Cardiac muscle cell (in vitro differentiated cells and primary cell): ENCODE data around the gene SPO11. TPM values are rescaled to one million over a fixed set of nuclear protein-coding genes. Genes with fewer than 3 reads are reported as not detected.

Source experiments
- DNase-seq, 2 donors: peaks; one replicate each; pipeline versions ENCODE4 v3.0.0 to v3.0.0-alpha.2; 2010 to 2017; ENCODE audit warnings: low read depth in 1 of 2, low spot score in 1 of 2
- H3K27ac ChIP-seq: fragments of 200-600 bp; sonication (generic); 2 replicates; pipeline ENCODE4 v1.5.1; 2016
- H3K27me3 ChIP-seq: fragments of 200-600 bp; sonication (generic); 2 replicates; pipeline ENCODE4 v1.6.0; 2016; ENCODE audit warnings: control low read depth
- H3K36me3 ChIP-seq: fragments of 200-600 bp; sonication (generic); 2 replicates; pipeline ENCODE4 v1.5.1; 2016; ENCODE audit warnings: control low read depth
- H3K4me1 ChIP-seq: fragments of 200-600 bp; sonication (generic); 2 replicates; pipeline ENCODE4 v1.8.1; 2017; ENCODE audit warnings: low read depth, mild to moderate bottlenecking, mixed run types
- H3K4me3 ChIP-seq: fragments of 200-600 bp; sonication (generic); 2 replicates; pipeline ENCODE4 v1.5.1; 2016; ENCODE audit warnings: mild to moderate bottlenecking
- H3K9me3 ChIP-seq: fragments of 200-600 bp; sonication (generic); 2 replicates; pipeline ENCODE4 v1.5.1; 2017; ENCODE audit warnings: low read depth, mild to moderate bottlenecking, control low read depth
- CTCF ChIP-seq: IDR thresholded peaks from 2 replicates; pipeline ENCODE4 v1.5.1; 2012; ENCODE audit warnings: low read depth, mild to moderate bottlenecking, low read length
- polyA plus RNA-seq: library from polyadenylated mRNA; unstranded; fragments of >200 nt; fragmentation: Nextera tagmentation; extraction: Ambion mirVana; gene quantifications from 2 replicates; pipeline ENCODE4 v1.2.1, GENCODE V29; 2016
- total RNA-seq: library from RNA; depleted of rRNA; stranded (reverse); fragments of >200 nt; gene quantifications from 2 replicates; pipeline ENCODE4 v1.2.3, GENCODE V29; 2016

SPO11 gene
- total and polyA plus RNA-seq, 2 experiments from 2014 or later: not detected

- no peak overlapping the region for H3K27ac ChIP-seq
- no peak for DNase-seq
- no peaks in the 10 kb centered on the region for H3K4me1 ChIP-seq
- TF ChIP-seq CTCF: no peak
- no peaks in the 10 kb centered on the region for H3K27me3 ChIP-seq
- no peak overlapping the region for H3K4me3 ChIP-seq
- no peaks in the 10 kb centered on the region for H3K9me3 ChIP-seq
- H3K36me3 ChIP-seq: peaks cover 5% of the 10 kb centered on the region
These were observed 54.1 kb downstream of the SPO11 start for GRCh38 chr20:57383447-57384347.

GRCh38 chr20:57384486-57384885 lies 54.9 kb downstream of the SPO11 start:
- TF ChIP-seq CTCF: no peak
- DNase-seq: no peak
- peaks cover 2% of the 10 kb centered on the region for H3K4me1 ChIP-seq
- no peaks in the 10 kb centered on the region for H3K27me3 ChIP-seq
- H3K4me3 ChIP-seq: no peak overlapping the region
- peaks cover 5% of the 10 kb centered on the region for H3K36me3 ChIP-seq
- no peak overlapping the region for H3K27ac ChIP-seq
- no peaks in the 10 kb centered on the region for H3K9me3 ChIP-seq

GRCh38 chr20:57384953-57385761 lies 55.6 kb downstream of the SPO11 start:
- H3K27me3 ChIP-seq: no peaks in the 10 kb centered on the region
- peaks cover 8% of the 10 kb centered on the region for H3K4me1 ChIP-seq
- no peaks in the 10 kb centered on the region for H3K9me3 ChIP-seq
- H3K4me3 ChIP-seq: no peak overlapping the region
- no peak for TF ChIP-seq CTCF
- H3K27ac ChIP-seq: peak overlapping the region; percentile 19
- DNase-seq: no peak
- H3K36me3 ChIP-seq: peaks cover 5% of the 10 kb centered on the region

GRCh38 chr20:57385940-57386339 lies 56.3 kb downstream of the SPO11 start:
- TF ChIP-seq CTCF: no peak
- no peak overlapping the region for H3K27ac ChIP-seq
- H3K4me1 ChIP-seq: peaks cover 16% of the 10 kb centered on the region
- H3K4me3 ChIP-seq: no peak overlapping the region
- H3K36me3 ChIP-seq: no peaks in the 10 kb centered on the region
- H3K9me3 ChIP-seq: no peaks in the 10 kb centered on the region
- no peaks in the 10 kb centered on the region for H3K27me3 ChIP-seq
- DNase-seq: no peak

GRCh38 chr20:57386762-57387161 lies 57.2 kb downstream of the SPO11 start:
- no peak for TF ChIP-seq CTCF
- DNase-seq: no peak
- Histone ChIP-seq H3K4me3 (no peak overlapping the region), H3K4me1 (peaks cover 16% of the 10 kb centered on the region), H3K36me3 (no peaks in the 10 kb centered on the region), H3K27ac (no peak overlapping the region), H3K9me3 (no peaks in the 10 kb centered on the region), H3K27me3 (no peaks in the 10 kb centered on the region)
